Measurements from ENCODE around the gene SNED1. TPM values are rescaled to one million over a fixed set of nuclear protein-coding genes. Genes with fewer than 3 reads are reported as not detected.

Gene SNED1
- total RNA-seq, 1 donor from 2014 or later = 19.4 TPM

DNA sequence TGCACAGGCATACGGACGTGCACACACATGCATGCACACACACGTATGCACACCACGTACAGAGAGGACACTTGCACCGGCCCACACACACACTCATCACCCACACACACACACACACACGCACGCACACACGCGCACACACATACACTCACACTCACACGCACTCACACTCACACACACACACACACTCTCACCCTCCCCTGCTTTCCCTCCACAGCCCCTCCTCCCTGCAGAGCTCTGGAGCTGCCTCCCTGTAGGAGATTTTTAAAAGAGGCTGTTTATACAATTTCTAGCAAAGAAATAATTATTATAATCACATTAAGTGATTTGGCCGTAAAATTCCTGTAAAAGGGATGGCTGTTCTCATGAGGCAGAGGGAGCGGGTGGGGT, 36.5 kb upstream of the SNED1 start:
- TF ChIP-seq, protein P1, sequence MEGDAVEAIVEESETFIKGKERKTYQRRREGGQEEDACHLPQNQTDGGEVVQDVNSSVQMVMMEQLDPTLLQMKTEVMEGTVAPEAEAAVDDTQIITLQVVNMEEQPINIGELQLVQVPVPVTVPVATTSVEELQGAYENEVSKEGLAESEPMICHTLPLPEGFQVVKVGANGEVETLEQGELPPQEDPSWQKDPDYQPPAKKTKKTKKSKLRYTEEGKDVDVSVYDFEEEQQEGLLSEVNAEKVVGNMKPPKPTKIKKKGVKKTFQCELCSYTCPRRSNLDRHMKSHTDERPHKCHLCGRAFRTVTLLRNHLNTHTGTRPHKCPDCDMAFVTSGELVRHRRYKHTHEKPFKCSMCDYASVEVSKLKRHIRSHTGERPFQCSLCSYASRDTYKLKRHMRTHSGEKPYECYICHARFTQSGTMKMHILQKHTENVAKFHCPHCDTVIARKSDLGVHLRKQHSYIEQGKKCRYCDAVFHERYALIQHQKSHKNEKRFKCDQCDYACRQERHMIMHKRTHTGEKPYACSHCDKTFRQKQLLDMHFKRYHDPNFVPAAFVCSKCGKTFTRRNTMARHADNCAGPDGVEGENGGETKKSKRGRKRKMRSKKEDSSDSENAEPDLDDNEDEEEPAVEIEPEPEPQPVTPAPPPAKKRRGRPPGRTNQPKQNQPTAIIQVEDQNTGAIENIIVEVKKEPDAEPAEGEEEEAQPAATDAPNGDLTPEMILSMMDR (IDR thresholded peaks at IDR 0.05) = no peak
- no peak for DNase-seq (ENCODE audit: extremely low spot score, unreplicated experiment)
- peaks cover 16% of the 10 kb centered on the region for H3K4me1 Mint-ChIP-seq (ENCODE audit: unreplicated experiment)
- H3K27me3 Mint-ChIP-seq (ENCODE audit: unreplicated experiment) = peaks cover 2% of the 10 kb centered on the region
- H3K4me3 Mint-ChIP-seq (ENCODE audit: unreplicated experiment) = no peak overlapping the region
- no peak overlapping the region for H3K27ac Mint-ChIP-seq (ENCODE audit: unreplicated experiment)
- no peaks in the 10 kb centered on the region for H3K36me3 Mint-ChIP-seq (ENCODE audit: unreplicated experiment)
- no peaks in the 10 kb centered on the region for H3K9me3 Mint-ChIP-seq (ENCODE audit: unreplicated experiment)

GRCh38 chr2:240962300-240963064, 35.9 kb upstream of the SNED1 start:
- peak; percentile 85 for DNase-seq (ENCODE audit: extremely low spot score, unreplicated experiment)

DNA sequence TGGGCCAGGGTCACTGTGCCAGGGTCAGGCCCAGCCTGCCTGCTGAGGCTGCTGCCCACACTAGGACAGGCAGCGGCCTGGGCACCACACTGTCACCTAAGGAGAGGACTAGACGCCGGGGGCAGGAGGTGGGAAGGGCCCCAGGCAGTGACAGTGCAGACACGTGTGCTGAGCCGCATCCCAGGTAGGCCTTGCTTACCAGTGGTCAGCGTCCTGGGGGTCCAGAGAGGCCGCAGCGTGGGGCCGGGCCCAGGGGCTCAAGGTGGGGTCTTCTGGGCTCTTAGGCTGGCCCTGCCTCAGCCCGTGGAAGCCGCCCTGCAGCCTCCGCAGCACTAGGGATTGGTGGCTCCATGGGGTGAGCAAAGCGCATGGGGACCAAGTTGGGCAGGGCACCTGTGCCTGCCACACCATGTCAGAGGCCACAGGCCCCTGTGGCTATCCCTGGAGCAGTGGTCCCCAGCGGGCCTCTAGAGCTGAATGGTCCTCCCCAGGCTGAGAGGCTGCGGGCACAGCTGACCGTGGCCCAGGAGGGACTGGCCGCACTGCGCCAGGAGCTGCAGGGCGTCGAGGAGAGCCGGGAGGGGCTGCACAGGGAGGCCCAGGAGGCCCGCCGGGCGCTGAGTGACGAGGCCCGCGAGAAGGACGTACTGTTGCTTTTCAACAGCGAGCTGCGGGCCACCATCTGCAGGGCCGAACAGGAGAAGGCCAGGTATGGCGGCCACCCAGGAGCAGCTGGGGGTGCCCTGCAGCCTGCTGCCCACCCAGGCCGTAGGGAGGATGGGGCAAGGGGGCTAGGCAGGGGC, 35.2 kb upstream of the SNED1 start:
- Mint-ChIP-seq H3K4me1 (ENCODE audit: unreplicated experiment) (peaks cover 16% of the 10 kb centered on the region), H3K27me3 (ENCODE audit: unreplicated experiment) (peaks cover 2% of the 10 kb centered on the region), H3K4me3 (ENCODE audit: unreplicated experiment) (no peak overlapping the region), H3K27ac (ENCODE audit: unreplicated experiment) (no peak overlapping the region), H3K36me3 (ENCODE audit: unreplicated experiment) (no peaks in the 10 kb centered on the region), H3K9me3 (ENCODE audit: unreplicated experiment) (no peaks in the 10 kb centered on the region)
- DNase-seq (ENCODE audit: extremely low spot score, unreplicated experiment) = peak; percentile 83
- TF ChIP-seq, protein P1 (IDR thresholded peaks at IDR 0.05) = no peak

More at GRCh38 chr2:240962300-240963064, 35.9 kb upstream of the SNED1 start:
- H3K27me3 Mint-ChIP-seq (ENCODE audit: unreplicated experiment) = peaks cover 2% of the 10 kb centered on the region
- H3K27ac Mint-ChIP-seq (ENCODE audit: unreplicated experiment) = peak overlapping the region; percentile 86
- H3K36me3 Mint-ChIP-seq (ENCODE audit: unreplicated experiment) = no peaks in the 10 kb centered on the region
- no peak overlapping the region for H3K4me3 Mint-ChIP-seq (ENCODE audit: unreplicated experiment)
- no peaks in the 10 kb centered on the region for H3K9me3 Mint-ChIP-seq (ENCODE audit: unreplicated experiment)
- H3K4me1 Mint-ChIP-seq (ENCODE audit: unreplicated experiment) = peaks cover 16% of the 10 kb centered on the region
- TF ChIP-seq, protein P1 (IDR thresholded peaks at IDR 0.05) = no peak

GRCh38 chr2:240963868-240964703, 34.3 kb upstream of the SNED1 start:
- TF ChIP-seq, protein P1 (IDR thresholded peaks at IDR 0.05) = no peak
- Mint-ChIP-seq H3K9me3 (ENCODE audit: unreplicated experiment) (no peaks in the 10 kb centered on the region), H3K27me3 (ENCODE audit: unreplicated experiment) (peaks cover 2% of the 10 kb centered on the region), H3K36me3 (ENCODE audit: unreplicated experiment) (no peaks in the 10 kb centered on the region), H3K27ac (ENCODE audit: unreplicated experiment) (no peak overlapping the region), H3K4me1 (ENCODE audit: unreplicated experiment) (peaks cover 16% of the 10 kb centered on the region), H3K4me3 (ENCODE audit: unreplicated experiment) (no peak overlapping the region)
- peak; percentile 80 for DNase-seq (ENCODE audit: extremely low spot score, unreplicated experiment)

Data from osteocyte (in vitro differentiated cells).